Fibroblast of peridontal ligament (primary cell): ENCODE results near the gene PNLIPRP3.
A peak's percentile ranks its signal among the peaks of the same experiment; 100 is the strongest.

Source experiments
- DNase-seq: peaks from one replicate; pipeline ENCODE4 v3.0.0-alpha.2; 2010; ENCODE audit errors: extremely low read depth

Gene PNLIPRP3

GRCh38 chr10:116451711-116452337 lies 24.2 kb downstream of the PNLIPRP3 start:
- no peak for DNase-seq

GRCh38 chr10:116452338-116452720 lies 24.7 kb downstream of the PNLIPRP3 start:
- DNase-seq = no peak

DNA sequence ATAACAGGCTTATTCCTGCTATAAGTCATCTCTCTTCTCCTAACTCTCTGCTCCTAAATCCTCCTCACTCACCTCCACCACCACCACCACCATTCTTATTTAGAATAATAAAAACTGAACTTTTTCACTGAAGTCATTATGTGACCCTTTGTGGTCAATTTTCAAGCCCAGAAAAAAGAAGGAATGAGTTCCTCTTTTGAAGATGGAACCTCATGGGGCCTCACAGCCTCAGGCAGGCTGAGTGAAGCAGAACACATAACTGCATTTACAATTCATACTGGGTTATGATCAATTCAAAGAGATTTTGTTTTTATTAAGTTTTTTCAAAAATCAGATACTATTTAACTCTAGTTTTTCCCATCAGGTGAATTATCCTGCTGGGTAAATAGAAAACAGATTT lies 29.8 kb downstream of the PNLIPRP3 start:
- no peak for DNase-seq

DNA sequence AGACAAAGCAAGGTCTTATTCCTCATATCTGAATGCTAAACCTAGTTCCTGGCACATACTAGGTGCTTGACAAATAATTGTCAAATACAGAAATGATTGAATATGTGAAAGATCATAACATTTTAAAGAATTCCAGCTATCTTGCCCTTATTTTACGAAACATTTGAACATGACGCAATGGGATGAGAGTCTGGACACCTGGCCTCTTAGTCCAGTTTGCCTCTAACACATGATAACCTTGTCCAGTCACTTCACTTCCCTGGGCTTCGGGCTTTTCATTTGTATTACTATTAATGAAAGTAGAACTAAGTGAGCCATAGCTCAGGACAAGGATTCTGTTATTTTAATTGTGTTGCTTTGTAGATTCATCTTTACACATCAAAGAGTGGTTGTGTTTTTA lies 32.6 kb downstream of the PNLIPRP3 start:
- no peak for DNase-seq

- no peak for DNase-seq
Measured at GRCh38 chr10:116461680-116462079, 34.0 kb downstream of the PNLIPRP3 start.

DNA sequence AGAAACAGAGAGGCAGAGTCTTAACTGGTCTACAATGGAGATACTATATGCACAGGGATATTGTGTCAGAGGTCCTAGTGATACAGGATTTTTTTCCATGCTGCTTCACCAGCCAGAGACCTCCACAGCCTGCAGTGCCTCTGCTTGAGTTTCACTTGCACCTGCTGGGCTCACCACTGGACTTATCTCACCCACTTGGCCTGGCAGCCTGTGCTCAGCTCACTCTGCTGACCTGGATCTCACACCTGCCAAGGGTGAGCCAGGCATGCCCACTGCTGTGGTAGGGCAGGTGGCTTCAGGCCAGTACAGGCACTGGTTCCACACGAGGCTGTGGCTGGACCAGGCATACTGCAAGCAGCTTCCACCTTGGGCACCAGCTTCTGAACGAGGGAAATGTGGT lies 36.6 kb downstream of the PNLIPRP3 start:
- no peak for DNase-seq

- DNase-seq = no peak
Measured at GRCh38 chr10:116465546-116465945, 37.9 kb downstream of the PNLIPRP3 start.

DNA sequence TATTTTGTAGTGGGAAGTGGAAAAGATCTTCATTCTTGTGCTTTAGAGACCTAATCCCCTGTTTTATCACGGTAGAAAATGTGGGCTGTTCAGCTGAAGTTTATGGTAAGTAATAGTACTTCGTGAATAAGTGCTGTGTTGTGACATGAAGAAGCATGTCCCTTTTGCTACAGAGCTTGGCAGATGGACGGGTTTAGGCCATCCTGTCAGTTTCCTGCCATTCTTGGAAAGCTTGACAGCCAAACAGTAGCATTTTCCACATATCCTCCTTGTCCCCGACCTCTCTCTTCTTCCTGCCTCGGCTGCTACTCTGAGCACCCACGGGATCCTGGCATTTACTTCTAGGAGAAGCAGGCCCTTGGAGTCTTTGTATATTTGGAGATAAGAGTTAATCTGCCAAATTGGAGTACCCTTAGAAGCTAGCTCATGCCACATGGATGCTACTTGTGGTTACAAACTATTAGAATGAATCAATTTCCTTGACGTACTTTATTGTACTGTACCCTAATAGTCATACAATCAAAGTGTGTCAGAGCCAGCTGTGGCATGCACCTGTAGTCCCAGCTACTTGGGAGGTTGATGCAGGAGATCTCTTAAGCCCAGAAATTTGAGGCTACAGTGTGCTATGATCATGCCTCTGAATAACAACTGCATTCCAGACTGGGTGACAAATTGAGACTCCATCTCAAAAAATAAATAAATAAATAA lies 39.2 kb downstream of the PNLIPRP3 start:
- DNase-seq = no peak

- DNase-seq = no peak
Measured at GRCh38 chr10:116469437-116469836, 41.8 kb downstream of the PNLIPRP3 start.

- DNase-seq = no peak
Measured at GRCh38 chr10:116470071-116470470, 42.4 kb downstream of the PNLIPRP3 start.

DNA sequence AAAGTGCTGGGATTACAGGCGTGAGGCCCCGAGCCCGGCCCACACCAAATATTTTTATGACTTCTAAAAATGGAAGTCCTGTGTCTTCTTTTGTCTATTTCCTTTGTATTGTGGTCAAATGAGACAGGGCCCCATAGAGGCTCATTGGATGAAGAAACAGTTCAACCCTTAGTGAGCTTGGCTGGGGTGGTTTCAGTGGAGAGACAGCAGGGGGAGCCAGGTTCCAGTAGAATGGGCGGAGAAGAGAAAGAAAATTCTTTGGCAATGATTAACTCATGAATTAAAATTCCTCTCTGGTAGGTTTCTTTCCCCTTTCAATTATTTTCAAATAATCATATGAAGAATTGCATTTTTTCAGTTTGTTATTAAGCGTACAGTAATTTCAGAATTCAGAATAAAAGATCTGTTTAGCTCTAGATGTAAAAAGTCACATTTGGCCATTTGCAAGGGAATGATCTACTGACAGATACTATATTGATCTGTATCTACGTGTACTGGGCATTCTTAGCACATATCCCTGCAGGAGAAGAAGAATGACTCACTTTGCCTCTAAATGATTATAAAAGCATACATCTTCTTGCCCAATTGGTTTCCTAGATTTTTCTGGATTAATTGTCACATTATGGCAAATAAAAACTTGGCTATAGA lies 43.2 kb downstream of the PNLIPRP3 start:
- no peak for DNase-seq

GRCh38 chr10:116472891-116473290 lies 45.2 kb downstream of the PNLIPRP3 start:
- DNase-seq = no peak

DNA sequence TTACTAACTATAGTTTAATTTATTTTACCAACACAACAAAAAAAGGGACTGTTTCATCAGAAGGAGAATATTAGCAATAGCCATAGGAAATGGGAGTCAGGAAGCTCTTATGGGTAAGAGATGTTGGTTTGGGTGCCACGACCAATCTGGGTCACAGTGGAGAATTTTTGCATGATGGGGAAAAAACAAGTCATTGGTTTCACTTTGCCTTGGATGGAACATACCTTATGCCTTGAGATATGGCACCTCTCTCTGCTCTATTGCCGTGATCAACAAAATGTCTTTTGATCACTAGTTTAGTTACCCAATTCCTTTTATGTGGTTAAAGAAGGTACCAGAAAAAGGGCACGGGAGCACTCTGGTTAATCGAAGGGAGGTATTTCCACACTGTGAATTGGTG lies 48.2 kb downstream of the PNLIPRP3 start:
- no peak for DNase-seq

GRCh38 chr10:116476461-116476860 lies 48.8 kb downstream of the PNLIPRP3 start:
- no peak for DNase-seq

GRCh38 chr10:116477986-116478664 lies 50.5 kb downstream of the PNLIPRP3 start:
- DNase-seq = no peak

GRCh38 chr10:116486770-116487448 lies 59.3 kb downstream of the PNLIPRP3 start:
- DNase-seq = no peak

DNA sequence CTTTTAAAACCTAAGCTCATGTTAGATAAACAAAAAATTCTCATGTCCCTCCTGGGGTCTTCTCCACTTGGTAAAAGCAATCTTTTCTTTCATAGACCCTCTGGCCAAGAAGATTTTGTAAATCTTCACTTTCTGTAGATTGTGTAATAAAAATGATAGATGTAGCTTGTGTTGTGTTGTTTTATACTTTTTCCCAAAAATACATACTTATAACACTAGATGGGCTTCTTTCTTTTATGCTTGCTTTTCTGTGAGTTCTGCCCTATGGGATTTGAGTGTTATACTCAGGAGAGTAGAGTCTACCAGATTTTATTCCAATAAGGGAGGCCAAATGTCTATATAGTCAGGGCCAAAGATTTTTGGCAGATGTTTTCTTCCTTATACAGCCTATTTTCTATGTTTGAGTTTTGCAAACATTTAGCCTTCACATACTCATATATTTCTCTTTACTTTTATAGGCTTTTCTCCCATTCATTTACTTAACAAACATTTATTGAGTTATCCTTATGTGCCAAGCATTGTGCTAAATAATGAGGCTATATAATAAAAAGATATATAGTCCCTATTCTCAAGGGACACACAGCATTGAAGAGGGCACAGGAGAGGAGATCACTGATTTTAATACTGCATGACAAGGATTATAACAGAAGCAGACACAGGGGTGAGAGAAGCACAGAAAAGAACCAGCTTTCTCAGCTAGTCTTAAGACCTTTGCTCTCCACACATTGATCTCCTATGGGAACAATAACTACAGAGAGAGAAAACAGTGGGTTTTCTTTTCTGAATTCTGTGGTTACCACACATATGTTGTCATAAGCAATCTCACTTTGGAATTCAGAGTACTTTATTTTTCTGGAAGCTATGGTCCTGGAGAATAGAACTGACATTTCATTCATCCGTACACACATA lies 60.1 kb downstream of the PNLIPRP3 start:
- DNase-seq = no peak

GRCh38 chr10:116489460-116489859 lies 61.8 kb downstream of the PNLIPRP3 start:
- DNase-seq = no peak

- peak; percentile 7 for DNase-seq
Measured at GRCh38 chr10:116490028-116490662, 62.5 kb downstream of the PNLIPRP3 start.

DNA sequence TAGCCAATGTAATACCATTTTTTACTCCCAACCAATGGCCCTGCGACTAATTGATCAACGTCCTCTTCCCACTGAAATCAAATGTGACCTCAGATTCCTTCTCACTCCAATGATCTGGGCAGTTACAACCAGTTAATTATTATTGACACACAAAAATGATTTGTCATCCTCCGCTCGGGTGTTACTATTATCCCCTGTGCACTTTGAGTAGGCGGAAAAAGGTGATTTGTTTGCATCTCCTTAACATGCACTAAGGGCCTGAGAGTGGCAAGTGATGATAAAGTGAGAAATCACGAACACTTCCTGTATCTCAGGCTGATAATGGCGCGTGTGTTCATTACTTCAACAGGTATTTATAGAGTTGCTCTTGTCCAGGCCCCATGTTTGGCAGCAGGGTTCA lies 77.1 kb downstream of the PNLIPRP3 start:
- no peak for DNase-seq
